Body of pancreas (tissue), 4 donors: Measurements from ENCODE around the gene ZNF528. TPM values are rescaled to one million over a fixed set of nuclear protein-coding genes. Genes with fewer than 3 reads are reported as not detected.

Experiments used
- ATAC-seq: fragments of 150-250 bp; one replicate; pipeline ENCODE4 v1.9.1; 2016
- DNase-seq, 4 donors: peaks; one replicate each; pipeline ENCODE4 v3.0.0-alpha.2; 2019
- H3K27ac ChIP-seq, 4 donors: fragments of 200-600 bp; sonication (generic); 1 replicate in 3 of 4; 2 replicates in 1 of 4; pipeline versions ENCODE4 v1.5.1 to v1.6.1; 2016 to 2019; ENCODE audit warnings: mild to moderate bottlenecking in 1 of 4, mixed read lengths in 1 of 4, moderate library complexity in 1 of 4
- H3K27me3 ChIP-seq, 2 donors: fragments of 200-600 bp; sonication (generic); one replicate each; pipeline ENCODE4 v1.6.0; 2016; ENCODE audit warnings: mild to moderate bottlenecking in 1 of 2
- H3K36me3 ChIP-seq, 2 donors: fragments of 200-600 bp; sonication (generic); replicated peaks in 1 of 2; 2 replicates each; pipeline ENCODE4 v1.5.1; 2016; ENCODE audit warnings: low read depth in 2 of 2; ENCODE audit not compliant: insufficient read depth in 1 of 2
- H3K4me1 ChIP-seq: fragments of 200-600 bp; sonication (generic); one replicate; pipeline ENCODE4 v1.6.0; 2016
- H3K4me3 ChIP-seq, 2 donors: fragments of 200-600 bp; sonication (generic); 1 replicate in 1 of 2; 2 replicates in 1 of 2; pipeline ENCODE4 v1.5.1; 2016 to 2019
- H3K9me3 ChIP-seq, 3 donors: fragments of 200-600 bp; sonication (generic); 1 replicate in 2 of 3; 2 replicates in 1 of 3; pipeline ENCODE4 v1.5.1; 2016
- CTCF ChIP-seq, 7 experiments: fragments of 450-650 bp in 4 of 7; fragments of 200-600 bp in 3 of 7; sonication (generic) in 3 of 7; IDR thresholded peaks; one replicate each; pipeline ENCODE4 v1.5.1; 2016 to 2019; ENCODE audit warnings: antibody characterized with exemption in 7 of 7
- POLR2A ChIP-seq, 3 donors: fragments of 450-650 bp; IDR thresholded peaks; one replicate each; pipeline ENCODE4 v1.6.1; 2016; ENCODE audit warnings: antibody characterized with exemption in 3 of 3, mild to moderate bottlenecking in 2 of 3
- WGBS, 2 donors: methylation state at CpG; one replicate each; pipeline ENCODE4 v1.1.5; 2017; 5-methylcytosine and 5-hydroxymethylcytosine counted together
- intact Hi-C: fragments of 100-400 bp; cut with DNase I; formaldehyde crosslinking; loops from one replicate; pipeline ENCODE4 v1.15.1; 2023
- total RNA-seq, 2 donors: library from RNA; depleted of rRNA; stranded (reverse); fragments of >200 nt; gene quantifications; one replicate each; pipeline ENCODE4 v1.1.0, GENCODE V29; 2016

ZNF528 gene
- total RNA-seq, 2 donors from 2014 or later: 6.9 to 13.7 TPM

DNA sequence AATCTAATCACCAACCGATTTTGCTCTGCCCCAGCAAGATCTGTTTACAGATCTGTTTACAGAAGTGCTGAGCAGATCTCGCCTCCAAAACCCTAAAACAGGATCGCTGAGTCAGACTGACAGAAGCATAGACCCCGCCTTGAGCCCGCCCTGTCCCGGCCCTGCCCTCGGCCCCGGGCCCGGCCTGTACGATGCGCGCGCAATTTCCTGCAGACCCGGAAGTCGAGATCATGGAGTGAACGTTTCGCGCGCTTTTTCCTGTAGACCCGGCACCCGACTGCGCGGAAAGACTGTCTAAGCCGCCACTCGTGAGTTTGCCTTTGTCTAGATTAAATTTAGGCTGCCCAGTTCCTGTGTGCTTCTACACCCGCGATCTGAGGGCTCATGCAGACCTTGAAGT is 31.3 kb downstream of the ZNF528 start, which contains the start of gene ZNF534:
TSS of gene ZNF534 (plus strand) at position 212 of the 400 bp plus-strand sequence. CDS start 2,327 bp downstream, outside the sequence.
- DNase-seq (no peak), ATAC-seq (no peak)
- H3K4me1 ChIP-seq: no peaks in the 10 kb centered on the region
- H3K9me3 ChIP-seq: peaks cover 0 to 46% (median 0%) of the 10 kb centered on the region in 3 donors
- H3K27me3 ChIP-seq: no peaks in the 10 kb centered on the region
- 36 to 59% methylated on average over 20 to 26 of the region's 27 CpGs for WGBS, 2 donors
- intact Hi-C loops: no loop called here
- H3K36me3 ChIP-seq: no peaks in the 10 kb centered on the region
- no peak within 1 kb of the TSS for H3K27ac ChIP-seq
- TF ChIP-seq CTCF (IDR thresholded peaks at IDR 0.05): no peak
- TF ChIP-seq POLR2A (IDR thresholded peaks at IDR 0.05): no peak
- no peak within 1 kb of the TSS for H3K4me3 ChIP-seq

DNA sequence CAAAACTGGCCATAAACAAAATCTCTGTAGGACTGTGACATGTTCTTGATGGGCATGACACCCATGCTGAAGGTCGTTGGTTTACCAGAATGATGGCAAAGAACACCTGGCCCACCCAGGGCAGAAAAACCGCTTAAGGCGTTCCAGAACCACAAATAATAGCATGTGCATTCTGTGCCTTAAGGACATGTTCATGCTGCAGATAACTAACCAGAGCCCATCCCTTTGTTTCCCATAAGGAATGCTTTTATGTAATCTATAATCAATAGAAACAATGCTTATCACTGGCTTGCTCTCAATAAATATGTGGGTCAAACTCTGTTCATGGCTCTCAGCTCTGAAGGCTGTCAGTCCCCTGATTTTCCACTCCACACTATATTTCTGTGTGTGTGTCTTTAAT is 44.5 kb downstream of the ZNF528 start:
- no peak for TF ChIP-seq CTCF (IDR thresholded peaks at IDR 0.05)
- no peak for TF ChIP-seq POLR2A (IDR thresholded peaks at IDR 0.05)
- H3K9me3 ChIP-seq: peaks cover 0 to 29% (median 0%) of the 10 kb centered on the region in 3 donors
- intact Hi-C loops: no loop called here
- no peak overlapping the region for H3K27ac ChIP-seq
- ATAC-seq: no peak
- H3K4me1 ChIP-seq: no peaks in the 10 kb centered on the region
- WGBS, 2 donors: 52 to 61% methylated on average over 3 of the region's 3 CpGs
- DNase-seq: no peak
- H3K27me3 ChIP-seq: no peaks in the 10 kb centered on the region
- no peaks in the 10 kb centered on the region for H3K36me3 ChIP-seq
- no peak overlapping the region for H3K4me3 ChIP-seq

DNA sequence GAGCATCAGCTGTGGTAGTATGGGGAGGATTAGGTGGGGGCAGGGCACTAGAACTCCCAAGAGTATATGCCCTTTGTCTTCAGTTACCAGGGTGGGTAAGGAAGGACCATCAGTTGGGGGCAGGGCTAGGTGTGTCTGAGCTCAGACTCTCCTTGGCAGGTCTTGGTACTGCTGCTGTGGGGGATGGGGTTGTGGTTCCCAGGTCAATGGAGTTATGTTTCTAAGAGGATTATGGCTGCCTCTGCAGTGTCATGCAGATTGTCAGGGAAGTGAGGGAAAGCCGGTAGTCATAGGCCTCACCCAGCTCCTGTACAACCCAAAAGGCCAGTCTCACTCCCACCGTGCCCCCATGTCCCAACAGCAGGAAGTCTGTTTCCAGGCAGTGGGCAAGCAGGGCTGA is 46.9 kb downstream of the ZNF528 start:
- H3K9me3 ChIP-seq: peaks cover 0 to 25% (median 0%) of the 10 kb centered on the region in 3 donors
- H3K4me1 ChIP-seq: no peaks in the 10 kb centered on the region
- TF ChIP-seq CTCF (IDR thresholded peaks at IDR 0.05): no peak
- TF ChIP-seq POLR2A (IDR thresholded peaks at IDR 0.05): no peak
- ATAC-seq (no peak), DNase-seq (no peak)
- no peaks in the 10 kb centered on the region for H3K36me3 ChIP-seq
- 38% methylated on average over 2 of the region's 2 CpGs; no CpG with 5 or more reads in 1 of the 2 donors for WGBS, 2 donors
- no peaks in the 10 kb centered on the region for H3K27me3 ChIP-seq
- no peak overlapping the region for H3K27ac ChIP-seq
- H3K4me3 ChIP-seq: no peak overlapping the region
- intact Hi-C loops: no loop called here

DNA sequence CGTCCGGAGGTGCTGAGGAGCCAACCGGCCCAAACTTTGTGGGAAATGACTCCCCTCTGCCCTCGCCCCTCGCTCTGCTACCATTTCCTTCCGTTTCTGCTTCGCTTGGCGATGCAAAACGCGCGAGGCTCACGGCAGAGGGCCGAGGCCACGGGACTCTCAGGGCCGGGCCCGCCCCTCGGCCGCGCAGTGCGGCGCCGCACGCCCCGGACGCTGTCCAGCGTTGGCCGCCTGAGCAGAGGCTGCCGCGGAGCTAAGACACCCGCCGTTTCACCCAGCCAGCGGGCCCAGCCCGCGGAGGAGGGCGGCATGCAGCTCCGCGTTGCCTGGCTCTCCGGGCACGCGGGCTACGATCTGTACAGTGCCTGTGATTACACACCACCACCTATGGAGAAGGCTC is 53.6 kb downstream of the ZNF528 start:
- intact Hi-C loops: no loop called here
- WGBS, 2 donors: 19 to 38% methylated on average over 5 to 35 of the region's 41 CpGs
- Histone ChIP-seq H3K9me3 (peaks cover 0 to 57% (median 7%) of the 10 kb centered on the region in 3 donors), H3K4me1 (peaks cover 11% of the 10 kb centered on the region), H3K36me3 (no peaks in the 10 kb centered on the region), H3K27ac (no peak overlapping the region), H3K4me3 (no peak overlapping the region), H3K27me3 (no peaks in the 10 kb centered on the region)
- TF ChIP-seq CTCF (IDR thresholded peaks at IDR 0.05): no peak
- TF ChIP-seq POLR2A (IDR thresholded peaks at IDR 0.05): no peak
- DNase-seq (no peak), ATAC-seq (no peak)
